ENCODE measurements around the gene MRPL14. TPM values are rescaled to one million over a fixed set of nuclear protein-coding genes. Genes with fewer than 3 reads are reported as not detected.

The MRPL14 gene
- total RNA-seq, 4 donors from 2014 or later = 100 to 180 (median 152) TPM

- Histone ChIP-seq H3K9me3 (no peaks in the 10 kb centered on the region), H3K27me3 (no peaks in the 10 kb centered on the region), H3K27ac (peak overlapping the region in 2 of 4 donors; percentile 55 to 59), H3K4me1 (peaks cover 22 to 28% of the 10 kb centered on the region in 2 donors), H3K36me3 (peaks cover 0 to 27% of the 10 kb centered on the region in 2 donors), H3K4me3 (no peak overlapping the region)
- TF ChIP-seq CTCF (IDR thresholded peaks at IDR 0.05 in 4 of 5, conservative IDR thresholded peaks at IDR 0.05 in 1 of 5) (no peak), POLR2A (IDR thresholded peaks at IDR 0.05) (no peak)
- intact Hi-C loops (cut with DNase I; ENCODE audit: low total_unique reads) = loop anchor here (5.0 kb wide), 1 partner anchor 35 kb away; no protein-coding TSS in a partner anchor
- ATAC-seq (no peak), DNase-seq (no peak)
- in situ Hi-C loops (cut with MboI; ENCODE audit: low sequenced_read_pairs in 4 of 4) = no loop called here
Observed at GRCh38 chr6:44131892-44132291, 4.6 kb upstream of the MRPL14 start.

- in situ Hi-C loops (cut with MboI; ENCODE audit: low sequenced_read_pairs in 4 of 4) (no loop called here), intact Hi-C loops (cut with DNase I; ENCODE audit: low total_unique reads) (loop anchor here (2.0 to 5.0 kb wide), 3 partner anchors 21 to 117 kb away; partner anchors contain the start of gene HSP90AB1)
- DNase-seq (no peak), ATAC-seq (no peak)
- H3K9me3 ChIP-seq = no peaks in the 10 kb centered on the region
- no peaks in the 10 kb centered on the region for H3K27me3 ChIP-seq
- peak overlapping the region in 2 of 4 donors; percentile 33 to 97 for H3K27ac ChIP-seq
- TF ChIP-seq CTCF (IDR thresholded peaks at IDR 0.05 in 4 of 5, conservative IDR thresholded peaks at IDR 0.05 in 1 of 5) (no peak), POLR2A (IDR thresholded peaks at IDR 0.05) (no peak)
- H3K36me3 ChIP-seq = peaks cover 0 to 8% of the 10 kb centered on the region in 2 donors
- H3K4me1 ChIP-seq = peaks cover 39 to 46% of the 10 kb centered on the region in 2 donors
- H3K4me3 ChIP-seq = no peak overlapping the region
Observed at GRCh38 chr6:44129841-44130322, 2.6 kb upstream of the MRPL14 start.

- intact Hi-C loops (cut with DNase I; ENCODE audit: low total_unique reads) (loop anchor here (2.0 to 5.0 kb wide), 2 partner anchors 23 to 119 kb away; partner anchors contain the start of gene HSP90AB1), in situ Hi-C loops (cut with MboI; ENCODE audit: low sequenced_read_pairs in 4 of 4) (no loop called here)
- ATAC-seq (peak; percentile 31 to 39), DNase-seq (peak in 1 of 2 donors; percentile 46)
- H3K9me3 ChIP-seq = no peaks in the 10 kb centered on the region
- H3K27me3 ChIP-seq = no peaks in the 10 kb centered on the region
- H3K27ac ChIP-seq = peak overlapping the region; percentile 97 to 100 (median 99)
- H3K36me3 ChIP-seq = no peaks in the 10 kb centered on the region
- TF ChIP-seq CTCF (IDR thresholded peaks at IDR 0.05 in 4 of 5, conservative IDR thresholded peaks at IDR 0.05 in 1 of 5) (peak; percentile 12 to 43 (median 37)), POLR2A (IDR thresholded peaks at IDR 0.05) (no peak)
- peaks cover 52 to 55% of the 10 kb centered on the region in 2 donors for H3K4me1 ChIP-seq
- H3K4me3 ChIP-seq = peak overlapping the region; percentile 78 to 99 (median 94)
Observed at GRCh38 chr6:44128020-44128917, 1.0 kb upstream of the MRPL14 start.

- Histone ChIP-seq H3K36me3 (no peaks in the 10 kb centered on the region), H3K27me3 (no peaks in the 10 kb centered on the region), H3K27ac (peak overlapping the region; percentile 97 to 100 (median 99)), H3K4me3 (peak overlapping the region; percentile 78 to 99 (median 94)), H3K4me1 (peaks cover 60% of the 10 kb centered on the region in 2 donors), H3K9me3 (no peaks in the 10 kb centered on the region)
- intact Hi-C loops (cut with DNase I; ENCODE audit: low total_unique reads) = loop anchor here (1.0 to 5.0 kb wide), 2 partner anchors 16 to 121 kb away; partner anchors contain the start of gene HSP90AB1
- in situ Hi-C loops (cut with MboI; ENCODE audit: low sequenced_read_pairs in 4 of 4) = no loop called here
- peak in 1 of 2 donors; percentile 57 for TF ChIP-seq POLR2A (IDR thresholded peaks at IDR 0.05)
- no peak for TF ChIP-seq CTCF (IDR thresholded peaks at IDR 0.05 in 4 of 5, conservative IDR thresholded peaks at IDR 0.05 in 1 of 5)
- DNase-seq (peak; percentile 48 to 80), ATAC-seq (peak; percentile 67 to 74)
Observed at GRCh38 chr6:44126320-44127149, 717 bp downstream of the MRPL14 start.

Measured in gastrocnemius medialis (tissue), 4 donors.